MM.1S (cell line): Measurements from ENCODE around the gene SFTPB.

Source experiments
- DNase-seq: peaks from one replicate; pipeline ENCODE4 v3.0.0-alpha.2; 2015
- H2AFZ ChIP-seq: fragments of 300-600 bp; sonication (generic); 2 replicates; pipeline ENCODE4 v1.6.0; 2016; ENCODE audit warnings: antibody characterized with exemption, low read length
- H3F3A ChIP-seq: fragments of 300-600 bp; sonication (generic); 2 replicates; pipeline ENCODE4 v1.6.1; 2016; ENCODE audit warnings: mild to moderate bottlenecking, antibody characterized with exemption, low read length, moderate library complexity, mixed read lengths; ENCODE audit not compliant: insufficient read depth
- H3K27ac ChIP-seq: fragments of 300-600 bp; sonication (generic); 2 replicates; pipeline ENCODE4 v1.5.1; 2016; ENCODE audit warnings: mild to moderate bottlenecking, low read length
- H3K27me3 ChIP-seq: fragments of 300-600 bp; sonication (generic); replicated peaks from 2 replicates; pipeline ENCODE4 v1.6.0; 2016; ENCODE audit warnings: low read length; ENCODE audit not compliant: insufficient read depth
- H3K36me3 ChIP-seq: fragments of 300-600 bp; sonication (generic); replicated peaks from 2 replicates; pipeline ENCODE4 v1.6.1; 2016; ENCODE audit warnings: mild to moderate bottlenecking, low read length, mixed read lengths; ENCODE audit not compliant: insufficient read depth
- H3K4me1 ChIP-seq: fragments of 300-600 bp; sonication (generic); 2 replicates; pipeline ENCODE4 v1.6.1; 2016; ENCODE audit warnings: low read length, mixed read lengths
- H3K4me2 ChIP-seq: fragments of 300-600 bp; sonication (generic); 2 replicates; pipeline ENCODE4 v1.6.0; 2016; ENCODE audit warnings: low read depth, low read length
- H3K4me3 ChIP-seq: fragments of 300-600 bp; sonication (generic); 2 replicates; pipeline ENCODE4 v1.5.1; 2016; ENCODE audit warnings: low read length, mixed read lengths
- H3K79me2 ChIP-seq: fragments of 300-600 bp; sonication (generic); 2 replicates; pipeline ENCODE4 v1.6.1; 2016; ENCODE audit warnings: mixed run types, low read length, mixed read lengths
- H3K9ac ChIP-seq: fragments of 300-600 bp; sonication (generic); 2 replicates; pipeline ENCODE4 v1.6.1; 2016; ENCODE audit warnings: low read length, mixed read lengths
- H3K9me2 ChIP-seq: fragments of 300-600 bp; sonication (generic); replicated peaks from 2 replicates; pipeline ENCODE4 v1.6.1; 2016; ENCODE audit warnings: mild to moderate bottlenecking, low read length, mixed read lengths; ENCODE audit not compliant: insufficient read depth
- H3K9me3 ChIP-seq: fragments of 300-600 bp; sonication (generic); replicated peaks from 2 replicates; pipeline ENCODE4 v1.6.1; 2016; ENCODE audit warnings: mild to moderate bottlenecking, low read length, mixed read lengths; ENCODE audit not compliant: insufficient read depth
- H4K20me1 ChIP-seq: fragments of 300-600 bp; sonication (generic); 2 replicates; pipeline ENCODE4 v1.6.1; 2016; ENCODE audit warnings: mild to moderate bottlenecking, low read length, moderate library complexity, mixed read lengths; ENCODE audit not compliant: insufficient read depth
- EZH2 ChIP-seq: fragments of 300-600 bp; sonication (generic); optimal IDR thresholded peaks from 2 replicates; pipeline ENCODE3; 2017; ENCODE audit warnings: low read depth, mild to moderate bottlenecking, antibody characterized with exemption, low read length, mixed read lengths
- EZH2phosphoT487 ChIP-seq: fragments of 300-600 bp; sonication (generic); IDR thresholded peaks from 2 replicates; pipeline ENCODE4 v1.6.1; 2018; ENCODE audit warnings: antibody characterized with exemption, low read length
- TF ChIP-seq, protein P1 (sequence below): fragments of 300-600 bp; sonication (generic); IDR thresholded peaks from 2 replicates; pipeline ENCODE4 v1.5.1; 2016; ENCODE audit warnings: antibody characterized with exemption, low read length, mixed read lengths

SFTPB gene

DNA sequence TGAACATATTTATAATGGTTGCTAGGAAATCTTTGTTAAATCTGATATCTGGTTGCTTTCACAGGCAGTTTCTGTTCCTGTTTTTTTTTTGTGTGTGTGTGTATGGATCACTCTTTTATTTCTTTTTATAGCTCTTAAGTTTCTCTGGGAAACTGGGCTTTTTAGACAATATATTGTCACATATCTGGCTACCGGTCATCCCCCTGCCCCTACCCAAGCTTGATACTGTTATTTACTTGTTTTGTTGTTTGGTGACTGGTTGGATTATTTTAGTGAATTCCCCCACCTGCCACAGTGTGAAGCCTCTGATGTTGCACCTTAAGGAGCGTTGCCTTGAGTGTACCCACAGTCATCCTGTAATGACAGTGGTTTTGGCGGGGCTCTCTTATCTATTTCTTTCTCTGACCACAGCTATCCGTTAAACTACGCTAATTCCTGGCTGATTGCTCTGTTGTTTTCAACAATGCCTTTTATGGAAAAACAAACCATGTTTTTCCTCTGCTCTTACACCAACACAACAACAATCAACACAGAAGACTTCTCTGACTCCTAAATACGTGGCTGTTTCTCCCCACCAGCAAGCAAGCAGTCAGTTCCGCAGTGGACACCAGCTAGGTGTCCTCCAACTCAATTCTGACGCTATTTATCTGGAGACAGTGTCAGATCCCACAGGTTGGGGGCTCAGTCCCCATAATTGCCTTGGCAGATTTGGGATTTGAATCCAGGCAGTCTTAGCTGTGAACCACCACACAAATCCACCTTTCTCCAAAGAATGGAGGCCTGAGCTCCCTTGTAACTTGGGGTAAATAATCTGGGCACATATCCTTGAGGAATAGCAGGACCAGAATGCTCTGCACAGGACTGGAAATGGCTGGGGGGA is 37.0 kb upstream of the SFTPB start:
- H3K4me2 ChIP-seq = peak overlapping the region; percentile 47
- peak overlapping the region; percentile 52 for H2AFZ ChIP-seq
- peak overlapping the region; percentile 93 for H3K27ac ChIP-seq
- no peaks in the 10 kb centered on the region for H3K36me3 ChIP-seq
- H3K9me3 ChIP-seq = no peaks in the 10 kb centered on the region
- peak overlapping the region; percentile 23 for H3K4me3 ChIP-seq
- peaks cover 11% of the 10 kb centered on the region for H3F3A ChIP-seq
- peaks cover 57% of the 10 kb centered on the region for H3K4me1 ChIP-seq
- H4K20me1 ChIP-seq = no peaks in the 10 kb centered on the region
- peak overlapping the region; percentile 55 for H3K9ac ChIP-seq
- no peaks in the 10 kb centered on the region for H3K79me2 ChIP-seq
- DNase-seq = peak; percentile 45
- H3K9me2 ChIP-seq = no peaks in the 10 kb centered on the region
- TF ChIP-seq, protein P1, sequence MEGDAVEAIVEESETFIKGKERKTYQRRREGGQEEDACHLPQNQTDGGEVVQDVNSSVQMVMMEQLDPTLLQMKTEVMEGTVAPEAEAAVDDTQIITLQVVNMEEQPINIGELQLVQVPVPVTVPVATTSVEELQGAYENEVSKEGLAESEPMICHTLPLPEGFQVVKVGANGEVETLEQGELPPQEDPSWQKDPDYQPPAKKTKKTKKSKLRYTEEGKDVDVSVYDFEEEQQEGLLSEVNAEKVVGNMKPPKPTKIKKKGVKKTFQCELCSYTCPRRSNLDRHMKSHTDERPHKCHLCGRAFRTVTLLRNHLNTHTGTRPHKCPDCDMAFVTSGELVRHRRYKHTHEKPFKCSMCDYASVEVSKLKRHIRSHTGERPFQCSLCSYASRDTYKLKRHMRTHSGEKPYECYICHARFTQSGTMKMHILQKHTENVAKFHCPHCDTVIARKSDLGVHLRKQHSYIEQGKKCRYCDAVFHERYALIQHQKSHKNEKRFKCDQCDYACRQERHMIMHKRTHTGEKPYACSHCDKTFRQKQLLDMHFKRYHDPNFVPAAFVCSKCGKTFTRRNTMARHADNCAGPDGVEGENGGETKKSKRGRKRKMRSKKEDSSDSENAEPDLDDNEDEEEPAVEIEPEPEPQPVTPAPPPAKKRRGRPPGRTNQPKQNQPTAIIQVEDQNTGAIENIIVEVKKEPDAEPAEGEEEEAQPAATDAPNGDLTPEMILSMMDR = no peak
- TF ChIP-seq EZH2 = no peak
- TF ChIP-seq EZH2phosphoT487 = no peak
- H3K27me3 ChIP-seq = no peaks in the 10 kb centered on the region

DNA sequence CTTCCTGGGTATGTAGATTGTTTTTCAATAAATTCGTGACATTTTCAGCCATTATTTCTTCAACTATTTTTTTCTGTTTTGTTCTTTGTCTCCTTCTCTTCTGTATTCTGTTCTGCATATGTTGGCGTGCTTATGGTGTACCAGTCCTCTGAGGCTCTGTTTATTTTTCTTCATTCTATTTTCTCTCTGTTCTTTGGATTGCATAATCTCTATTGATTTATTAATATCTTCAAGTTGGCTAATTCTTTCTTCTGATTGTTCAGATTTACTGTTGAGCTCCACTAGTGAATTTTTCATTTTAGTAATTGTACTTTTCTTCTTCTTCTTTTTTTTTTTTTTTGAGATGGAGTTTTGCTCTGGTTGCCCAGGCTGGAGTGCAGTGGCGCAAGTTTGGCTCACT is 36.0 kb upstream of the SFTPB start:
- H3K9me2 ChIP-seq = no peaks in the 10 kb centered on the region
- TF ChIP-seq, protein P1 = no peak
- TF ChIP-seq EZH2phosphoT487 = no peak
- no peak for TF ChIP-seq EZH2
- no peaks in the 10 kb centered on the region for H3K27me3 ChIP-seq
- H3K9me3 ChIP-seq = no peaks in the 10 kb centered on the region
- no peak overlapping the region for H3K4me2 ChIP-seq
- no peak overlapping the region for H3K9ac ChIP-seq
- H3K4me1 ChIP-seq = peaks cover 52% of the 10 kb centered on the region
- H3K4me3 ChIP-seq = no peak overlapping the region
- H2AFZ ChIP-seq = no peak overlapping the region
- H4K20me1 ChIP-seq = no peaks in the 10 kb centered on the region
- H3F3A ChIP-seq = peaks cover 11% of the 10 kb centered on the region
- DNase-seq = no peak
- no peaks in the 10 kb centered on the region for H3K79me2 ChIP-seq
- peak overlapping the region; percentile 93; the same call in 1 of the 2 replicates for H3K27ac ChIP-seq
- no peaks in the 10 kb centered on the region for H3K36me3 ChIP-seq

DNA sequence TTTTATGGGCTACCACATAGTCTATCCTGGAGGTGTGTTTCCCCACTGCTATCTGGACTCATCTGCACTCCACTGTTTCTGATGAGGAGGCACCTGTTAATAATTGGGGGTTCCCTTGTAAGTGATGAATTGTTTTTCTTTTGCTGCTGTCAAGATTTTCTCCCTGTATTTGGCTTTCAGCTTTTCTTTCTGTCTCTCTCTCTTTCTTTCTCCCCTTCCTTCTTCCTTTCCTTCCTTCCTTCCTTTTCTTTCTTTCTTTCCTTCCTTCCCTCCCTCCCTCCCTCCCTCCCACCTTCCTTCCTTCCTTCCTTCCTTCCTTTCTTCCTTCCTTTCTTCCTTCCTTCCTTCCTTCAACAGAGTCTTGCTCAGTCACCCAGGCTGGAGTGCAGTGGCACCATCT is 35.3 kb upstream of the SFTPB start:
- H3K9me3 ChIP-seq = no peaks in the 10 kb centered on the region
- H3K4me1 ChIP-seq = peaks cover 52% of the 10 kb centered on the region
- H4K20me1 ChIP-seq = no peaks in the 10 kb centered on the region
- no peak overlapping the region for H2AFZ ChIP-seq
- no peaks in the 10 kb centered on the region for H3K36me3 ChIP-seq
- H3F3A ChIP-seq = peaks cover 11% of the 10 kb centered on the region
- no peak overlapping the region for H3K4me3 ChIP-seq
- no peaks in the 10 kb centered on the region for H3K9me2 ChIP-seq
- H3K9ac ChIP-seq = no peak overlapping the region
- H3K79me2 ChIP-seq = no peaks in the 10 kb centered on the region
- H3K4me2 ChIP-seq = peak overlapping the region; percentile 18
- H3K27me3 ChIP-seq = no peaks in the 10 kb centered on the region
- TF ChIP-seq, protein P1 = no peak
- no peak for TF ChIP-seq EZH2
- TF ChIP-seq EZH2phosphoT487 = no peak
- DNase-seq = no peak
- peak overlapping the region; percentile 29; the same call in 1 of the 2 replicates for H3K27ac ChIP-seq
